NCI-H2227 (cell line): ENCODE results near the gene KRTAP9-8.
"Not testable (repeated sequence)": the region's sequence is repeated elsewhere in the genome, so short reads cannot be mapped to it uniquely, and the experiment has no call there.

Experiments
- DNase-seq: peaks from one replicate; lab custom pipeline; 2025; ENCODE audit not compliant: unreplicated experiment; lab: John Stamatoyannopoulos, UW

Gene KRTAP9-8, protein sequence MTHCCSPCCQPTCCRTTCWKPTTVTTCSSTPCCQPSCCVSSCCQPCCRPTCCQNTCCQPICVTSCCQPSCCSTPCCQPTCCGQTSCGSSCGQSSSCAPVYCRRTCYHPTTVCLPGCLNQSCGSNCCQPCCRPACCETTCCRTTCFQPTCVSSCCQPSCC

DNA sequence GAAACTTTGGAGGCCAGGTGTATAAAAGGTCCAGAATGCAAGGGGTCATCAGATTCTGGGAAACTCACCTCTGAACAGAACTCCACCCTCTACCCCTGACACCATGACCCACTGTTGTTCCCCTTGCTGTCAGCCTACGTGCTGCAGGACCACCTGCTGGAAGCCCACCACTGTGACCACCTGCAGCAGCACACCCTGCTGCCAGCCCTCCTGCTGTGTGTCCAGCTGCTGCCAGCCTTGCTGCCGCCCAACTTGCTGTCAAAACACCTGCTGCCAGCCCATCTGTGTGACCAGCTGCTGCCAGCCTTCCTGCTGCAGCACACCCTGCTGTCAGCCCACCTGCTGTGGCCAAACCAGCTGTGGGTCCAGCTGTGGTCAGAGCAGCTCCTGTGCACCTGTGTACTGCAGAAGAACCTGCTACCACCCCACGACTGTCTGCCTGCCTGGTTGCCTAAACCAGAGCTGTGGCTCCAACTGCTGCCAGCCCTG, at the start of gene KRTAP9-8:
KRTAP9-8 (plus strand) TSS at position 51 of the 489 bp plus-strand sequence; CDS start at position 104, 53 bp downstream.
- DNase-seq: not testable (repeated sequence)

DNA sequence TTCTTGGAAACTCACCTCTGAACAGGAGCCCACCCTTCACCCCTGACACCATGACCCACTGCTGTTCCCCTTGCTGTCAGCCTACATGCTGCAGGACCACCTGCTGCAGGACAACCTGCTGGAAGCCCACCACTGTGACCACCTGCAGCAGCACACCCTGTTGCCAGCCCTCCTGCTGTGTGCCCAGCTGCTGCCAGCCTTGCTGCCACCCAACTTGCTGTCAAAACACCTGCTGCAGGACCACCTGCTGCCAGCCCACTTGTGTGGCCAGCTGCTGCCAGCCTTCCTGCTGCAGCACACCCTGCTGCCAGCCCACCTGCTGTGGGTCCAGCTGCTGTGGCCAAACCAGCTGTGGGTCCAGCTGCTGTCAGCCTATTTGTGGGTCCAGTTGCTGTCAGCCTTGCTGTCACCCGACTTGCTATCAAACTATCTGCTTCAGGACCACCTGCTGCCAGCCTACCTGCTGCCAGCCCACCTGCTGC, 47.9 kb upstream of the KRTAP9-8 start, which contains the start of gene KRTAP9-1:
KRTAP9-1 (plus strand) TSS at position 51 of the 482 bp plus-strand sequence; CDS start at position 51, 0 bp downstream.
- DNase-seq: not testable (repeated sequence)

DNA sequence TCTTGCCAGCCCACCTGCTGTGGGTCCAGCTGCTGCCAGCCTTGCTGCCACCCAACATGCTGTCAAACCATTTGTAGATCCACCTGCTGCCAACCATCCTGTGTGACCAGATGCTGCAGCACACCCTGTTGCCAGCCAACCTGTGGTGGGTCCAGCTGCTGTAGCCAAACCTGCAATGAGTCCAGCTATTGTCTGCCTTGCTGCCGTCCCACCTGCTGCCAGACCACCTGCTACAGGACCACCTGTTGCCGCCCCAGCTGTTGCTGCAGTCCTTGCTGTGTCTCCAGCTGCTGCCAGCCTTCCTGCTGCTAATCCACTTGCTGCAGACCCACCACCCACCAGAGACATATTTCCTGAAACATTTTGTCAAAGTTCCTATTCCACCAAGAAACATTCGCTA, 47.5 kb upstream of the KRTAP9-8 start:
- DNase-seq: no peak

DNA sequence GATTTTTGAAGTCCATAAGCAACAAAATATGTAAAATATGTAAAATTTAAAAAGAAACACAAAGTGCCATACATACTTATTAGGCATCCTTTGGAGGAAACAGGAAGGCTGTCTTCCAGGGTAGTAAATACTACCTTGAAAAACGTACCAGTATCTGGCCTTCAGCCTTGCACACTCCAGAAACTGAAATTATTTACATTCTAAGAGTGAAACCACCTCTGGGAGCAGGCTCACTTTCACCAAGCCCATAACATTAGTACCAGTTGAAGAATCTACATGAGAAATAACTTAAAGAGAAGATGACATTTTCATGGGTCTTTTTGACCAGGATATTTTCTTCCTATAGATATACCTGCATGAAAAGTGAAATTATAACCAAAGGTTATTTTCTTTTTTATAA, 41.7 kb upstream of the KRTAP9-8 start:
- no peak for DNase-seq

DNA sequence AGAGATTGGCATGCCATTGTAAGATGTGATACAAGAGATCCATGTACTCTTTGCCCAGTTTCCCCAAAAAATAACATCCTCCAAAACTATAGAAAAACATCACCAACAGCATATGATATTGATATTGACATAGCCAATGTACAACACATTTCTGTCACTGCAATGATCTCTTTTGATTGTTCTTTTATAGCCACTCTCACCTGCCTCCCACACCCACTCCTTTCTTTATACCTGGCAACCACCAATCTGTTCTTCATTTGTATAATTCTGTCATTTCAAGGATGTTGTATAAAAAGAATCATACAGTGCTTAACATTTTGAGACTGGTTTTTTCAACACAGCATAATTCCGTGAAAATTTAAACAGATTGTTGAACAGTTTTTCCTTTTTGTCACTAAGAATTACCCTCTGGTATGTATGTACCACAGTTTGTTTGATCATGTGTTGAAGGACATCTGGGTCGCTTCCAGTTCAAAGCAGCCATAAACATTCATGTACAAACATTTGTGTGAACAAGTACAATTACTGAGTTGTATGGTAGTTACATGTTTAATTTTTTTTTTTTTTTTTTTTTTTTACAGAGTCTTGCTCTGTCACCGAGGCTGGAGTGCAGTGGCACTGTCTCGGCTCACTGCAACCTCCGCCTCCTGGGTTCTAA, 38.2 kb upstream of the KRTAP9-8 start:
- no peak for DNase-seq

DNA sequence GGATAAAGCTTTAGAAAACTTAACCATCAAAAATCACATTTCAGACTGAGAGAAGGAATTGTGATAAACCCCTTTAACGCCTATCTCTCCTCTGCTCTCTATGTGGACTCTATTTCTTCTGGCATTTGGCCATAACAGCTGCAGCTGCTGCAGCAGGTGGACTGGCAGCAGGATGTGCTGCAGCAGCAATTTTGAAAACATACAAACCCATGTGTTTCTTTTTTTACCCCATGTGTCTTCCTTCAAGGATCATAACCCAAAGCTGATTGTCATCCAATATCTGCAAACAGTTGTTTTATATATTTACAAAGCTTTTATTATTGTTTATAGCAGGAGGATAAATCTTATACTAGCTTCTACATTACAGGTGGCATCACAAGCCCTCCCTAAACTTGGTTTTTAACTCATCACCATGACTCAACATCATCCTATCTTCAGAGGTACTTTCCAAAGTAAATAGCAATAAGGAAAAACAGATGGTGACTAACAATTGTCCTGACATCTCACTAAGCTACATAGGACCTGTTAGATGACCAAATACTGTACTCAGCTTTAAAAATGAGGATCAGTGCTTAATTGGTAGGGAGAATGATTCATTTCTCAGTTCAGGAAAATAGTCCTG, 25.8 kb upstream of the KRTAP9-8 start:
- DNase-seq: no peak

DNA sequence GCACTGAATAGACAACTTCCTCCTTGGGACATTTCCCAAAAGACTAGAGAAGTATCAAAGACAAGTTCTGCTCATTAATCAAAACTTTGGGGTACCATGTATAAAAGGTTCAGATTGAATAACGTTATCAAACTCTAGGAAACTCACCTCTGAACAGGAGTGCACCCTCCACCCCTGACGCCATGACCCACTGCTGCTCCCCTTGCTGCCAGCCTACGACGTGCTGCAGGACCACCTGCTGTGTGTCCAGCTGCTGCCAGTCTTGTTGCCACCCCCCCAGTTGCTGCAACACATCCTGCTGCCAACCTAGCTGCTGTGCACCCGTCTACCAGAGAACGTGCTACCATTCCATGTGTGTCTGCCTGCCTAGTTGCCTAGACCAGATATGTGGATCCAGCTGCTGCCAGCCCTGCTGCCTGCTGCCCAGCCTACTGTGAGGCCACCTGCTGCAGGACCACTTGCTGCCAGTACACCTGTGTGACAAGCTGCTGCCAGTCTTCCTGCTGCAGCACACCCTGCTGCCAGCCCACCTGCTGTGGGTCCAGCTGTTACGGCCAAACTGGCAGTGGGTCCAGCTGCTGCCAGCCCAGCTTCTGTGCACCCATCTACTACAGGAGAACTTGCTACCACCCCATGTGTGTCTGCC, 25.2 kb upstream of the KRTAP9-8 start:
- no peak for DNase-seq

DNA sequence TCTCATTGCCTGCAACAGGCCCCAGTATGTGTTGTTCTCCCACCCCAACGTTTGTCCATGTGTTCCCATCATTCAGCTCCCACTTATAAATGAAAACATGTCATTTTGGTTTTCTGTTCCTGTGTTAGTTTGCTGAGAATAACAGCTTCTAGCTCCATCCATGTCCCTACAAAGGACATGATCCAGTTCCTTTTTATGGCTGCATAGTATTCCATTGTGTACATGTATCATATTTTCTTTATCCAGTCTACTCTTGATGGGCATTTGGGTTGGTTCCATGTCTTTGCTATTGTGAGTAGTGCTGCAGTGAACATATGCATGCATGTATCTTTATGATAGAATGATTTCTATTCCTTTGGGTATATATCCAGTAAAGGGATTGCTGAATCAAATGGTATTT, 22.1 kb upstream of the KRTAP9-8 start:
- no peak for DNase-seq

DNA sequence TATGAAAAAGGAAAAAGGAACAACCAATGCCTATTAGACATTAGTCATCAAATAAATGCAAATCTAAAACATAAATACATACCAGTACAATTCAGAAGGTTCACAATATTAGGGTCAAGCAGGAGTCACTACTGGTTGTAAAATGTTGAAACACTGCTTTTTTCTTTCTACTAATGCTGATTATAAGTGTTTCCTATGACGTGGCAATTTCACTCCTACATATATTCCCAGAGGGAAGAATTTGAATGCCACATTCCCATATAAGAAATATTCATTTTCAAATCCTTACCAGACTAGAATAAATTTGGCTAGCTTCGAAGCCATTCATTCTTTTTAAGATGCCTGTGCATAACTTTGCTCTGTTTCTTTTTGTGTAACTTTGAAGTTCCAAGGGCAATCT, 14.0 kb upstream of the KRTAP9-8 start:
- DNase-seq: no peak

DNA sequence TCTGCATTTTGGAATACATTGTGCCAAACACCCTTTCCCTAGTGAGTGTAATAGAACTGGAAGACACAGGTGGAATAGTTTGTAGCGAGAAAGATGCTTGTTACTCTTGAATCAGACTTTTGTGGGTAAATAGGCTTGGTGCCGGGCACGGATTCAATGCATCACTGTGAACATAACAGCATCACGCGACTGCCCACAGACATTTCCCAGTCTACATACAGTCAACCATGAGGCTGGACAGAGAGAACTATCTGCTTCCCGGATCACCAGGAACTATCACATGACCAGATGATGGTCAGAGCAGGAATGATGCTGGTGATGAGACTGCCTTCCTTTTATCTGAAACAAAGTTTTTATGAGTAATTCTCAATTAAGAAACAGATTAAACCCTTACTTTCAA, 11.7 kb upstream of the KRTAP9-8 start:
- DNase-seq: no peak

DNA sequence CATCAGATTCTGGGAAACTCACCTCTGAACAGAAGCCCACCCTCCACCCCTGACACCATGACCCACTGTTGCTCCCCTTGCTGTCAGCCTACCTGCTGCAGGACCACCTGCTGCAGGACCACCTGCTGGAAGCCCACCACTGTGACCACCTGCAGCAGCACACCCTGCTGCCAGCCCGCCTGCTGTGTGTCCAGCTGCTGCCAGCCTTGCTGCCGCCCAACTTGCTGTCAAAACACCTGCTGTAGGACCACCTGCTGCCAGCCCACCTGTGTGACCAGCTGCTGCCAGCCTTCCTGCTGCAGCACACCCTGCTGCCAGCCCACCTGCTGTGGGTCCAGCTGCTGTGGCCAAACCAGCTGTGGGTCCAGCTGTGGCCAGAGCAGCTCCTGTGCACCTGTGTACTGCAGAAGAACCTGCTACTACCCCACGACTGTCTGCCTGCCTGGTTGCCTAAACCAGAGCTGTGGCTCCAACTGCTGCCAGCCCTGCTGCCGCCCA, 11.2 kb upstream of the KRTAP9-8 start, which contains the start of gene KRTAP9-2:
KRTAP9-2 (plus strand) TSS at position 51 of the 498 bp plus-strand sequence; CDS start at position 58, 7 bp downstream.
- DNase-seq: not testable (repeated sequence)

DNA sequence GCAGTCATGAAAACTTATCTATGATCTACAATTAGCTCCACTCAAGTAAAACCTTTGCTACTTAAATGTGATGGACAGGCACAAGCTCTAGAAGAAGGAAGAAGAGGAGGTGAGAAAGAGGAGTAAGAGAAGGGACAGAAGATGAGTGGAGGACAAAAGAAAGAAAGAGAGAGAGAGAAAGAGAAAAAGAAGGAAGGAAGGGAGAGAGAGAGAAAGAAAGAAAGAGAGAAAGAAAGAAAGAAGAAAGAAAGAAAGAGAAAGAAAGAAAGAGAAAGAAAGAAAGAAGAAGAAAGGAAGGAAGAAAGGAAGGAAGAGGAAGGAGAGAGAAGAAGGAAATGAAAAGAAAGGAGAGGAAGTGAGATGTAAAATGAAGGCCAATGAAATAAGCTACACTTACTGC, 7.7 kb upstream of the KRTAP9-8 start:
- no peak for DNase-seq

DNA sequence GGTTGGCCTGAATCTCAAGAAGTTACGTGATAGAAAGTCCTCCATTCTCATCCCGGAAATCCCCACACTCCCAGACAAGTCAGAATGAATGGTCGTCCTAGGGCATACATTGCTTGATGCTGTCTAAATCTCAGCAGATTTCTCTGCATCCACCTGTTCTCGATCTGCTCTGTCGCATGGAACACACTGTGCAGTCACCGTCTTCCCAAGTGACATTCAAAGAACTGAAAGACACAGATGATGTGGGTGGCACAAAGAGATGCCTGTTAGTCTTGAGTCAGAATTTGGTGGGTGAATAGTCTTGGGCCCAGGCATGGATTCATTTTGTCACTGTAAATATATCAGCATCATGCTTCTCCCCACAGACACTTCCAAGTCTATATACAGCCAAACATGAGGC, 6.1 kb upstream of the KRTAP9-8 start:
- DNase-seq: no peak

DNA sequence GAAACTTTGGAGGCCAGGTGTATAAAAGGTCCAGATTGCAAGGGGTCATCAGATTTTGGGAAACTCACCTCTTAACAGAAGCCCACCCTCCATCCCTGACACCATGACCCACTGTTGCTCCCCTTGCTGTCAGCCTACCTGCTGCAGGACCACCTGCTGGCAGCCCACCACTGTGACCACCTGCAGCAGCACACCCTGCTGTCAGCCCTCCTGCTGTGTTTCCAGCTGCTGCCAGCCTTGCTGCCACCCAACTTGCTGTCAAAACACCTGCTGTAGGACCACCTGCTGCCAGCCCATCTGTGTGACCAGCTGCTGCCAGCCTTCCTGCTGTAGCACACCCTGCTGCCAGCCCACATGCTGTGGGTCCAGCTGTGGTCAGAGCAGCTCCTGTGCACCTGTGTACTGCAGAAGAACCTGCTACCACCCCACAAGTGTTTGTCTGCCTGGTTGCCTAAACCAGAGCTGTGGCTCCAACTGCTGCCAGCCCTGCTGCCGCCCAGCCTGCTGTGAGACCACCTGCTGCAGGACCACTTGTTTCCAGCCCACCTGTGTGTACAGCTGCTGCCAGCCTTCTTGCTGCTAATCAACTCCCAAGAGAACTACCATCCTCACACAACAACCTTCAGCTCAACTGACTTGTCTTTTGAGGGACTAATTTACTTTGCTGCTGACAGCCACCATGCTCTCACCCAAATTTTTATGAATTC, 5.2 kb upstream of the KRTAP9-8 start, which contains the start of gene KRTAP9-3:
KRTAP9-3 (plus strand) TSS at position 51 of the 707 bp plus-strand sequence; CDS start at position 104, 53 bp downstream.
- not testable (repeated sequence) for DNase-seq

DNA sequence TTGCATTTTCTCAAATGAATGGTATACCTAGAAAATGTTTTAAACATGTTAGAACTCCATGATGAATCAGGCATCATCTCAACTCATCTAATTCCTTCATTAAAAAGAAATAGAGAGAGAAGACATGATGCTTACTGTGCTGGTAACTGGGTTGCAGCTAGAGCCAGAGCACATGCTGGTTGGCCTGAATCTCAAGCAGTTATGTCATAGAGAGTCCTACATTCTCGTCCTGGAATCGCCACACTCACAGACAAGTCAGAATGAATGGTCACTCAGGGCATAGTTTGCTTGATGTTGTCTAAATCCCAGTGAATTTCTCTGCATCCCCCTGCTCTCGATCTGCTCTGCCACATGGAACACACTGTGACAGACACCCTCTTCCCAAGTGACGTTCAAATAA, 683 bp upstream of the KRTAP9-8 start:
- not testable (repeated sequence) for DNase-seq

DNA sequence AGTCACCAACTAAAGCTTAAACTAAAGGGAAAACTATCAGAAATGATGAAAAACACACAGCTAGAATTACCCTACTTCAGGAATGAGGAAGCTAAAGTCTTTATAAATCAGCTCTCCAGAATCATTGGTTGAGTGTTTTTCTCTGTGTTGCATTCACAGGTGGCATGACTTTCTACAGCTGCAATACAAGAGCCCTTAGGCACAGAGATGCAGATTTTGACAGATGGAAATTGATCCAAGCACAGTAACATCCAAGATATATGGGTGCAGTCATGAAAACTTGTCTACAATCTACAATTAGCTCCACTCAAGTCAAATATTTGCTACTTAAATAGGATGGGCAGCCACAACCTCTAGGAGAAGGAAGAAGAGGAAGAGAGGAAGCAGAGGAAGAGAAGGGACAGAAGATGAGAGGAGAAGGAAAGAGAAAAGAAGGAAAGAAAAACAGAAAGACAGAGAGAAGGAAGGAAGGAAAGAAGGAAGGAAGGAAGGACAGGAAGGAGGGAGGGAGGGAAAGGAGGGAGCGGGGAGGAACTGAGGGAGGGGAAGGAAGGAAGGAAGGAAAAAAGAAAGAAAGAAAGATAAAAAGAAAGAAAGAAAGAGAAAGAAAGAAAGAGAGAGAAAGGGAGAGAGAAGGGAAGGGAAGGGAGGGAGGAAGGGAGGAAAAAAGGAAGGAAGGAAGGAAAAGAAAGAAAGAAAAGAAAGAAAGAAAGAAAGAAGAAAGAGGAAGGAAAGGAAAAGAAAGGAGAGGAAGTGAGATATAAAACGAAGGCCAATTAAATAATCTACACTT, 9.4 kb downstream of the KRTAP9-8 start:
- not testable (repeated sequence) for DNase-seq

DNA sequence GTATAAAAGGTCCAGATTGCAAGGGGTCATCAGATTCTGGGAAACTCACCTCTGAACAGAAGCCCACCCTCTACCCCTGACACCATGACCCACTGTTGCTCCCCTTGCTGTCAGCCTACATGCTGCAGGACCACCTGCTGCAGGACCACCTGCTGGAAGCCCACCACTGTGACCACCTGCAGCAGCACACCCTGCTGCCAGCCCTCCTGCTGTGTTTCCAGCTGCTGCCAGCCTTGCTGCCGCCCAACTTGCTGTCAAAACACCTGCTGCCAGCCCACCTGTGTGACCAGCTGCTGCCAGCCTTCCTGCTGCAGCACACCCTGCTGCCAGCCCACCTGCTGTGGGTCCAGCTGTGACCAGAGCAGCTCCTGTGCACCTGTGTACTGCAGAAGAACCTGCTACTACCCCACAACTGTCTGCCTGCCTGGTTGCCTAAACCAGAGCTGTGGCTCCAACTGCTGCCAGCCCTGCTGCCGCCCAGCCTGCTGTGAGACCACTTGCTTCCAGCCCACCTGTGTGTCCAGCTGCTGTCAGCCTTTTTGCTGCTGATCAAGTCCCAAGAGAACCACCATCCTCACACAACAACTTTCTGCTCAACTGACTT, 11.9 kb downstream of the KRTAP9-8 start, which contains the start of gene KRTAP9-4:
KRTAP9-4 (plus strand) TSS at position 51 of the 604 bp plus-strand sequence; CDS start at position 85, 34 bp downstream.
- not testable (repeated sequence) for DNase-seq

DNA sequence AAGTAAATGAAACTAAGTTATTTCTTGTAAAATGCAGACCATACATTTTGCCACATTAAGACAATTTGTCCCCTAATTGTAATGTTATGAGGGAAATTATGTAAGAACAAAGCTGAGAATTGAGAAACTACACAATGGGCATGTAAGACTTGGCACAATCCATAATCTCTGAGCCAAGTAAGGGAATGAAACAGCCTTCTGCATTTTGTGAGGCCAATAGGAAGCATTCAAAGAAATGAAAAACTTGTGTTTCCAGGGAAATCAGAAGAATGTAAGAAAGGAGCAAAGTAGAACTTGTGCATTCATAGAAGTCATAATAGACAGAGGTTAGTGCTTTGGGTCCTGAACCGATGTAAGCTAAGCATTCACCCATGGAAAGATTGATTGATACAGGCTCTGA, 13.5 kb downstream of the KRTAP9-8 start:
- DNase-seq: no peak

DNA sequence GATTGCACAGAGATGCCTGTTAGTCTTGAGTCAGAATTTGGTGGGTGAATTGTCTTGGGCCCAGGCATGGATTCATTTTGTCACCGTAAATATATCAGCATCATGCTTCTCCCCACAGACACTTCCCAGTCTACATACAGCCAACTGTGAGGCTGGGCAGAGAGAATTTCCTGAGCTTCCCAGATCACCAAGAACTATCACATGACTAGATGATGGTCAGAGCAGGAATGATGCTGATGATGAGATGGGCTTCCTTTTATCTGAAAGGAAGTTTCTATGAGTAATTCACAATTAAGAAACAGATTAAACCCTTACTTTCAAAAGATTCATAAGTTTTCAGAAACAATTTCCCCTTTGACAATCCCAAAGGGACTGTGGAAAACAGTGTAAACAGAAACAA, 17.1 kb downstream of the KRTAP9-8 start:
- no peak for DNase-seq
